ENCODE measurements around the gene ZNF763. TPM values are rescaled to one million over a fixed set of nuclear protein-coding genes. Genes with fewer than 3 reads are reported as not detected.

ZNF763 gene
- total RNA-seq, 1 experiment from 2014 or later: 0.39 TPM

DNA sequence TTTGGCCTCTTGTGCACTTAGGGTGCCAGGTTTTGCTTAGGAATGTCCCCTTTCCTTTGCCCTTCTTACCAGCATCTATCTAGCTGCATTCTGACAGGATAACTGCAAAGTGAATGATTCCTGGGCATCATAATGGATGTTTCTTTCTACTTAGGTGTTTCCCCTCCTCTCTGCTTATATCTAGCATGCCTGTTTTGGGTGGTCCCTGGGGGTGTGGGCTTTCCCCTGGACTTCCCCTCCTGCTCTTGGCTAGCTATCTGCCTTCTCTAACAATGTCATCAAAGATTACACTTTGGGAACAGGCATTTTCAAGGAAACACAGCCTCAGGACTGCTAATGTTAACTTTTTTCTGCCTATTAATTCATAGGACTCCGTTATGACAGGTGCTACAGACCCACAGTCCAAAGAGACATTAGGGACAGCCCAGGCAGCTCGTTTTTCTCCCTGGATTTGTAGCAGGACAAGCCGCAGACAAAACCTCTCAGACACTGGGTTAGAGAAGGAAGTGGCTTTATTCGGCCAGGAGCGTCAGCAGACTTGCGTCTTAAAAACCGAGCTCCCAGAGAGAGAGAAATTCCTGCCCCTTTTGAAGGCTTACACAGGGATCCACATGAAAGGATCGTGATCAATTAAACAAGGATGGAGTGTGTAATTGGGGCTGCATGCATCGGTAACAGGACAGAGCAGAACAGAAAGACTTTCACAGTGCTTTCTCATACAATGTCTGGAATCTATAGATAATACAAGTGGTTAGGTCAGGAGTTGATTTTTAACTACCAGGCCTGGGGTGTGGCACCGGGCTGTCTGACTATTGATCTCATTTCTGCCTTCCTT lies 22.6 kb upstream of the ZNF763 start:
- DNase-seq (ENCODE audit: low read depth, low spot score): no peak
- ChIA-PET POLR2A (no interaction called here), CTCF (no interaction called here)
- Histone ChIP-seq H3K4me1 (ENCODE audit: control insufficient read depth, insufficient read depth, low read length) (no peaks in the 10 kb centered on the region), H3K9me3 (ENCODE audit: control insufficient read depth, insufficient read depth, low read depth, low read length) (peaks cover 51% of the 10 kb centered on the region), H3K27me3 (ENCODE audit: control insufficient read depth, insufficient read depth, low read length) (no peaks in the 10 kb centered on the region), H3K36me3 (ENCODE audit: control insufficient read depth, insufficient read depth, low read length) (no peaks in the 10 kb centered on the region; the same call in 1 of the 2 replicates), H3K4me3 (ENCODE audit: low read depth in 2 of 2, low read length in 2 of 2) (no peak overlapping the region), H3K27ac (ENCODE audit: low read length) (no peak overlapping the region)
- TF ChIP-seq, protein P1, sequence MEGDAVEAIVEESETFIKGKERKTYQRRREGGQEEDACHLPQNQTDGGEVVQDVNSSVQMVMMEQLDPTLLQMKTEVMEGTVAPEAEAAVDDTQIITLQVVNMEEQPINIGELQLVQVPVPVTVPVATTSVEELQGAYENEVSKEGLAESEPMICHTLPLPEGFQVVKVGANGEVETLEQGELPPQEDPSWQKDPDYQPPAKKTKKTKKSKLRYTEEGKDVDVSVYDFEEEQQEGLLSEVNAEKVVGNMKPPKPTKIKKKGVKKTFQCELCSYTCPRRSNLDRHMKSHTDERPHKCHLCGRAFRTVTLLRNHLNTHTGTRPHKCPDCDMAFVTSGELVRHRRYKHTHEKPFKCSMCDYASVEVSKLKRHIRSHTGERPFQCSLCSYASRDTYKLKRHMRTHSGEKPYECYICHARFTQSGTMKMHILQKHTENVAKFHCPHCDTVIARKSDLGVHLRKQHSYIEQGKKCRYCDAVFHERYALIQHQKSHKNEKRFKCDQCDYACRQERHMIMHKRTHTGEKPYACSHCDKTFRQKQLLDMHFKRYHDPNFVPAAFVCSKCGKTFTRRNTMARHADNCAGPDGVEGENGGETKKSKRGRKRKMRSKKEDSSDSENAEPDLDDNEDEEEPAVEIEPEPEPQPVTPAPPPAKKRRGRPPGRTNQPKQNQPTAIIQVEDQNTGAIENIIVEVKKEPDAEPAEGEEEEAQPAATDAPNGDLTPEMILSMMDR (IDR thresholded peaks at IDR 0.05): no peak
- TF ChIP-seq, protein P2, sequence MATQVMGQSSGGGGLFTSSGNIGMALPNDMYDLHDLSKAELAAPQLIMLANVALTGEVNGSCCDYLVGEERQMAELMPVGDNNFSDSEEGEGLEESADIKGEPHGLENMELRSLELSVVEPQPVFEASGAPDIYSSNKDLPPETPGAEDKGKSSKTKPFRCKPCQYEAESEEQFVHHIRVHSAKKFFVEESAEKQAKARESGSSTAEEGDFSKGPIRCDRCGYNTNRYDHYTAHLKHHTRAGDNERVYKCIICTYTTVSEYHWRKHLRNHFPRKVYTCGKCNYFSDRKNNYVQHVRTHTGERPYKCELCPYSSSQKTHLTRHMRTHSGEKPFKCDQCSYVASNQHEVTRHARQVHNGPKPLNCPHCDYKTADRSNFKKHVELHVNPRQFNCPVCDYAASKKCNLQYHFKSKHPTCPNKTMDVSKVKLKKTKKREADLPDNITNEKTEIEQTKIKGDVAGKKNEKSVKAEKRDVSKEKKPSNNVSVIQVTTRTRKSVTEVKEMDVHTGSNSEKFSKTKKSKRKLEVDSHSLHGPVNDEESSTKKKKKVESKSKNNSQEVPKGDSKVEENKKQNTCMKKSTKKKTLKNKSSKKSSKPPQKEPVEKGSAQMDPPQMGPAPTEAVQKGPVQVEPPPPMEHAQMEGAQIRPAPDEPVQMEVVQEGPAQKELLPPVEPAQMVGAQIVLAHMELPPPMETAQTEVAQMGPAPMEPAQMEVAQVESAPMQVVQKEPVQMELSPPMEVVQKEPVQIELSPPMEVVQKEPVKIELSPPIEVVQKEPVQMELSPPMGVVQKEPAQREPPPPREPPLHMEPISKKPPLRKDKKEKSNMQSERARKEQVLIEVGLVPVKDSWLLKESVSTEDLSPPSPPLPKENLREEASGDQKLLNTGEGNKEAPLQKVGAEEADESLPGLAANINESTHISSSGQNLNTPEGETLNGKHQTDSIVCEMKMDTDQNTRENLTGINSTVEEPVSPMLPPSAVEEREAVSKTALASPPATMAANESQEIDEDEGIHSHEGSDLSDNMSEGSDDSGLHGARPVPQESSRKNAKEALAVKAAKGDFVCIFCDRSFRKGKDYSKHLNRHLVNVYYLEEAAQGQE (IDR thresholded peaks at IDR 0.05; ENCODE audit: insufficient read depth in 1 of 2, low read depth in 2 of 2, low read length in 1 of 2): no peak
- TF ChIP-seq TCF7L2 (IDR thresholded peaks at IDR 0.05; ENCODE audit: low read depth, low read length) (no peak), SIN3A (IDR thresholded peaks at IDR 0.05; ENCODE audit: borderline replicate concordance, insufficient read depth, low read depth, low read length) (no peak), POLR2AphosphoS5 (IDR thresholded peaks at IDR 0.05; ENCODE audit: low read depth, low read length) (no peak)
- intact Hi-C loops (cut with micrococcal nuclease; ENCODE audit: unreplicated experiment) (no loop called here), in situ Hi-C loops (cut with HindIII; ENCODE audit: low pct_unique_long_range_greater_than_20kb, low sequenced_read_pairs) (no loop called here)
- BruUV-seq (replicated peaks): no TSS peak
- ATAC-seq: no peak

DNA sequence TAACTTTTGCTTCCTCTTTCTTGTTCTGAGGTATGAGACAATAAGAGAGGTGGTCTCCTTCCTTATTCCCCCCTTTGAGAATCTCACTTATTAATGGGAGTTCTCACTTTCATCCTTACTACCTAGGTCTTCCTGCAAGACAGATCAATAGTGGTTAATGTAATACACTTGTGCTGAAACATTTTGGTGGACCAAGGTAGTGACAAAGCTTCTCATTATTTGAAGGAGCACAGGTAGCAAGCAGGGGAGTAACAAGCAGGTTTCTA lies 22.1 kb upstream of the ZNF763 start:
- CTCF ChIA-PET: no interaction called here
- DNase-seq (ENCODE audit: low read depth, low spot score): no peak
- BruUV-seq (replicated peaks): no TSS peak
- no peaks in the 10 kb centered on the region for H3K27me3 ChIP-seq (ENCODE audit: control insufficient read depth, insufficient read depth, low read length)
- ATAC-seq: no peak
- intact Hi-C loops (cut with micrococcal nuclease; ENCODE audit: unreplicated experiment) (no loop called here), in situ Hi-C loops (cut with HindIII; ENCODE audit: low pct_unique_long_range_greater_than_20kb, low sequenced_read_pairs) (no loop called here)
- peaks cover 50% of the 10 kb centered on the region for H3K9me3 ChIP-seq (ENCODE audit: control insufficient read depth, insufficient read depth, low read depth, low read length)
- no peaks in the 10 kb centered on the region for H3K4me1 ChIP-seq (ENCODE audit: control insufficient read depth, insufficient read depth, low read length)
- no peak overlapping the region for H3K27ac ChIP-seq (ENCODE audit: low read length)
- H3K4me3 ChIP-seq (ENCODE audit: low read depth in 2 of 2, low read length in 2 of 2): no peak overlapping the region
- TF ChIP-seq, protein P1 (IDR thresholded peaks at IDR 0.05): no peak
- TF ChIP-seq POLR2AphosphoS5 (IDR thresholded peaks at IDR 0.05; ENCODE audit: low read depth, low read length) (no peak), TCF7L2 (IDR thresholded peaks at IDR 0.05; ENCODE audit: low read depth, low read length) (no peak), SIN3A (IDR thresholded peaks at IDR 0.05; ENCODE audit: borderline replicate concordance, insufficient read depth, low read depth, low read length) (no peak)
- TF ChIP-seq, protein P2 (IDR thresholded peaks at IDR 0.05; ENCODE audit: insufficient read depth in 1 of 2, low read depth in 2 of 2, low read length in 1 of 2): no peak
- no peaks in the 10 kb centered on the region; the same call in 1 of the 2 replicates for H3K36me3 ChIP-seq (ENCODE audit: control insufficient read depth, insufficient read depth, low read length)
- POLR2A ChIA-PET: no interaction called here

Measured in Panc1 (cell line).